Epidermal melanocyte (primary cell): ENCODE results near the gene CFAP46.
A peak's percentile ranks its signal among the peaks of the same experiment; 100 is the strongest.
"Not testable (repeated sequence)": the region's sequence is repeated elsewhere in the genome, so short reads cannot be mapped to it uniquely, and the experiment has no call there.

Experiments used
- DNase-seq: peaks from one replicate; pipeline ENCODE4 v3.0.0; 2011; ENCODE audit warnings: low spot score; ENCODE audit not compliant: insufficient read length

CFAP46 gene

DNA sequence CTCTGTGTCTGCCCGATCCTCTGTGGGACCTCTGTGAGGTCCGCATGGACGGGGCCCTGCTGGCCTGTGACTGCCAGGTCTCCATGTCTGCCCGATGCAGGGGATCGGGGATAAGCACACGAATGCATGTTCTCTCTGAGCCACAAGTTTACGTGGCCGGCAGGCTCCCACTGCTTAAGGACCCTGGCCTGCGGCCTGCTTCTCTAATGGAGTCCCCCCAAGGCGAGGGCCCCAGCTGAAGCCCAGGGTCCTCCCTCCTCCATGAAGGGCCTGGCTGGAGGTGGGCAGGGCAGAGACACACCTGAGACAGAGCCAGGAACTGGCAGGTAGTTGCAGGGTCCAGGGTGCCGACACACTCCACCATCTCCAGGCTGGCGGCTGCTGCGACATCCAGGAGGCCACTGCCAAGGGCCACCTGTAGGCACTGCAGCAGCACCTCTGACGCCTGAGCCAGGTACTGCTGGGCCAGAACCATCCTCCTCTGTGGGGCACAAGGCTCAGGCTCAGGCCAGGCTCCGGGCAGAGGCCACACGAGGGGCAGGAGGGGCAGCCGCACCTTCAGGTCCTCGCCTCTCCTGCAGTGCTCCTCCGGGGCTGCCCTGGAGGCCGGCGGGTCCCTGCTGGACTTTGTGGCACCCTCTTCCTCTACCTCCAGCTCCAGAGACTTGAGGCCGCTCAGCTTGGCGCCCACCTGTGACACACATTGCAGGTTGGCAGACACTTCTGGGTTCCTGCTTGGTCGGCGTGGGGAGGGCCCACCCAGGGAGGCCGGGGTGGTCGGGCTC, 95.5 kb downstream of the CFAP46 start:
- DNase-seq = no peak

DNA sequence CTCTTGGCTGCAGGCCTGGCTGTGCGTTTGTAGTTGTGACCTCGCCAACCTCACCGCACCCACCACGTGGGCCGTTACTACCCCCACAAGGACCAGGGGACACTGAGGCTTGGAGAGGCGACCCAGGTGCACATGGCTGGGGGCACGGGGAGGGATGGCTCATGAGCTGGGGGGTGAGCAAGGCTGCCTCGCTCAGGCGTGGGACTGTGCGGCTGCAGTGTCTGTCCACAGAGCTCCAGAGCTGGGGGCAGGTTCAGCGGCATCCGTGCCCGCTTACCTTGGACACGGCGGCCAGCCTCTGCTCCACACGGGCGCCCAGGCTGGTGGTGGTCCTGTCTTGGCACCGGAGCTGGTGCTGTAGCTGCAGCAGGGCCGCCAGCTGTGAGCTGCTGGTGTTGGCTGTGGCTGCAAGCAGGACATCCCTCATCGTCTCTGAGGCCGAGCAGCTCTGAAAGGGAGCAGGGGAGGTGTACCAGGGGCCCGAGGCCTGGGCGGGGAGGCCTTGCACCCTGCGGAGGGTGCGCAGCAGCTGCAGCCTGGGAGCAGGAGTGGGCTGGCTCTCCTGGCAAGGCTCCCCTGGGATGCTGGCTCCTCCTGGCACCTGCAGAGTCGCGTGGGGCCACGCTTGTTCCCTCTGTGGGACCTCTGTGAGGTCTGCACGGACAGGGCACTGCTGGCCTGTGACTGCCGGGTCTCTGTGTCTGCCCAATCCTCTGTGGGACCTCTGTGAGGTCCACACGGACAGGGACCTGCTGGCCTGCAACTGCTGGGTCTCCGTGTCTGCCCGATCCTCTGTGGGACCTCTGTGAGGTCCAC, 96.4 kb downstream of the CFAP46 start:
- DNase-seq = no peak

- DNase-seq = no peak
Observed at GRCh38 chr10:132845041-132845551, 97.3 kb downstream of the CFAP46 start.

- no peak for DNase-seq
Observed at GRCh38 chr10:132844069-132844809, 98.1 kb downstream of the CFAP46 start.

- DNase-seq = not testable (repeated sequence)
Observed at GRCh38 chr10:132843276-132843675, 99.1 kb downstream of the CFAP46 start.

DNA sequence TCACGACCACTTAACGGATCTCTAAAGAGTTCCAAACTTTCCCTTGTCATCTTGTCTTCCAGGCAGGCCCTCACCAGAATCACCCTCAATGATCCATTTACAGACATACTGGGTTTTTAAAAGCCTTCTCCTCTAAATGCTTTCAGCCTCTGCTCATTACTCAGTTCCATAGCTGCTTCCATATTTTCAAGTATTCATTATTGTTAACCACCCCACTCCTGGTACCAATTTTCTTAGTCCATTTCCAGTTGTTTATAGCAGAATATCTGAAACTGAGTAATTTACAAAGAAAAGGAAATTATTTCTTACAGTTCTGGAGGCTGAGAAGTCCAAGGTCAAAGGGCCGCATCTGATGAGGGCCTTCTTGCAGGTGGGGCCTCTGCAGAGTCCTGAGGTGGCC, 100.0 kb downstream of the CFAP46 start:
- no peak for DNase-seq

DNA sequence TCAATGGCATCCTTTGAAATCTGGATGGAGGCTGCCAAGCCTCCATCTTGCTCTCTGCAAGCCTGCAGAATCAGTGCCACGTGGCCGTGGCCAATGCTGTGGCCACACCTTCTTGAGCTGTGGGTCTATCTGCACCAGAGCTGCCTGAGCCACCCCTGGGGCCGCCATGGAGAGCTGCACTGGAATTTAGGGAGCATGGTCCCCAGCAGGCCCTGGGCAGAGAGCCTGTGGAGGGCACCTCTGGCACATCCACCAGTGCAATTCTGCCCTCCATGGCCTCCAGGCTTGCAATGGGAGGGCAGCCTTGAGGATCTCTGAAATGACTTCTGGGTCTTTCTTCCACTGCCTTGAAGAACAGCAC, 100.8 kb downstream of the CFAP46 start:
- no peak for DNase-seq

DNA sequence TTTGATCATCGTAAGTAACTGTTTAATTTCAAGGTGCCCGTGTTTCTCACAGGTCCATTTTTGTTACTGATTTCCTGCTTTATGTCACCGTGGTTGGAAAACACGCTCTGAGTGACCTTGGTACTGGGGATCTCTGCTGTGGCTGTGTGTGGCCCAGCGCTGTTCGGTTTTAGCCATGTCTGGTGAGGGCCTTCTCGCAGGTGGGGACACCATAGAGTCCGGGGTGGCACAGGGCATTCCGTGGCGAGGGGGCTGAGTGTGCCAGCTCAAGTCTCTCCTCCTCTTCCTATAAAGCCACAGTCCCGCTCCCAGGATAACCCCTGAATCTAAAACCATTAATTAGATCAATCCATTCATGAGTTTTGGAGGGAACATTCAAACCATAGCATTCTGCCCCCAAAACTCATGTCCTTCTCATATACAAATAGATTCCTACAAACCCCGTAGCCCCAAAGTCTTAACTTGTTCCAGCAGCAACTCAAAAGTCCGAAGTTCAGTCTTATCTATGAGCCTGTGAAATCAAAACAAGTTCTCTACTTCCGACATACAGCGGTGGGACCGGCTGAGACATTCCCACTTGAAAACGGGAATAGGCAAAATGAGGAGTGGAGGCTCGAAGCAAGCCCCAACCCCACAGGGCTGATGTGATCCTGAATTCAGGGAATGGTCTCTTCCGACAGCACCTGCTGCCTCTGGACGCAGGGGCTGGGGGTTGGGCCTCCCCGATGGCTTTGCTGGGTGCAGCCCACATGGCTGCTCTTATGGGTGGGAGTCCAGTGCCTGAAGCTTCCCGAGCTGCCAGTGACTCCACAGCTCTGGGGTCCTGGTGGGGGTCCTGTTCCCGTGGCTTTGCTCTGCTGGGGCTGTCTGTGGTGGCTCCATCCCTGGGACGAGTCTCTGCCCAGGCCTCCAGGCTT, 101.4 kb downstream of the CFAP46 start:
- DNase-seq = no peak

GRCh38 chr10:132839061-132839460, 103.3 kb downstream of the CFAP46 start:
- no peak for DNase-seq

GRCh38 chr10:132838346-132838970, 103.9 kb downstream of the CFAP46 start:
- no peak for DNase-seq

DNA sequence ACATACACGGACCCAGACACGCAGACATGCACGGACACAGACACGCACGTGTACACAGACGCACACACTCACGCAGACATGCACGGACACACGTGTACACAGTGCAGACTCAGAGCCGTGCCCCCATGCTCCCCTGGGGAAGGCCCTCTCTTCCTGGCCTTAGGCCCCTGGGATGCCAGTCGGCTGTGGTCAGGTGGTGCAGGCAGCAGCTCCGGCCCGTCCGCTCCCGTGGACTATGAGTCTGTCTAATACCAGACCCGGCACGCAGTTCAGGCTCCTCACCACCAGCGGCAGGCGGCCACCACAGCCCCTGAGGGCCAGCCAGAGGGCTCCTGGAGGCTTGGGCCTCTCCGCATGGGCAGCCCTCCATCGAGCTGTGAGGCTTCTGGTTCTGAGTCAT, 104.5 kb downstream of the CFAP46 start:
- DNase-seq = no peak

DNA sequence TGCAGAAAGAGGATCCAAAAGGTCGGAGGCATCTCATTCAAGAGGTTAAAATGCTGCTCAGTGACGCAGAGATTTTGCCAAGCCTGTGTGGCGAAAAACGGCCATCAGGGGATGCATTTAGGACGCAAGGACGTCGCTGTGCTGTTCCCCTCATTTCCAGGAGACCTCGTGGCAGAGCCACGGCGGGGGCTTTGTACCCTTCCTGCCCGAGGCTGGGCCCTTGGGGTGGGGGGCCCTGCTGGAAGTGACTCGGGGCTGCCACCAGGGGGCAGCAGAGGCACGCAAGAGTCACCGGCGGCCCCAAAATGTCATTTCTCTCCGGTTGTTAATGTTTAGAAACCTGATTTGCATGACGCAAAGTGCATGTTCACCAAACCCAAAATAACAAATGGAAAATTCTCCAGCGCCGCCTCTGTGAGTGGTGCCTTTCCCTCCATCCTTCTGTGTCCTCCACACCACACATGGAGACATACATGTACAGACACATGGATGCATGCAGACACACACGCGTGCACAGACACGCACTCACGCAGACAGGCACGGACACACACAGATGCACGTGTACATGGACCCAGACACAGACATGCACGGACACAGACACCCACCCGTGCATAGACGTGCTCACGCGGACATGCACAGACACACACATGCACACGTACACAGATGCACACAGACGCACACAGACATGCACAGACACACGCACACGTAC, 105.4 kb downstream of the CFAP46 start:
- peak; percentile 33 for DNase-seq

- DNase-seq = no peak
Observed at GRCh38 chr10:132836248-132836831, 106.0 kb downstream of the CFAP46 start.

- DNase-seq = no peak
Observed at GRCh38 chr10:132835848-132836233, 106.5 kb downstream of the CFAP46 start.

- no peak for DNase-seq
Observed at GRCh38 chr10:132834891-132835847, 107.2 kb downstream of the CFAP46 start.

DNA sequence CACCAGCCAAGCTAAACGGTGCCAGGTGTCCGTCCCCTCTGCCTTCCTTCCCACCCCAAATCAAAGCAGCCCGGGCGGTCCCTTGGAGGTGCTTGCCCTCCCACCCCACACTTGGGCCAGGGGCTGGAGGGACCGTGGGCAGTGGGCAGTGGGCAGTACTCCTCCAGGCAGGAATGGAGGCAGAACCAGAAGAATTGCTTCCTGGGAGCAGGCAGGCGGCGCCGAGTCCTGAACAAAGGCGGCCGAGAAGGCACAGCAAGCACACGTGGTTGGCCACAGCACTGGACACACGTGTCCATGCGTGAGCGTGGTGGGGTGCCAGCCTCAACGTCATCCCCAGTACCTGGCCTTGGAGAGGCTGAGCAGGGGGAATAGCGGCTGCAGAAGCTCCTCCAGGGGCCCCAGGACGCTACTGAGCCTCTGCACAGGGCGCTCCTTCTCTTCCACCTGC, 108.0 kb downstream of the CFAP46 start:
- DNase-seq = no peak

- no peak for DNase-seq
Observed at GRCh38 chr10:132833421-132834111, 108.8 kb downstream of the CFAP46 start.
